OCI-LY1 (cell line): ENCODE measurements around the gene SDK1.

ENCODE experiments used
- CTCF ChIP-seq: fragments of 200-600 bp; sonication (generic), shearing (Covaris generic); IDR thresholded peaks from 2 replicates; pipeline ENCODE4 v1.5.1; 2017; ENCODE audit warnings: mild to moderate bottlenecking, antibody characterized with exemption, low read length, moderate library complexity, mixed read lengths
- EZH2 ChIP-seq: fragments of 200-600 bp; sonication (generic), shearing (Covaris generic); IDR thresholded peaks from 2 replicates; pipeline ENCODE4 v1.8.0; 2017; ENCODE audit warnings: borderline replicate concordance, mixed run types, mild to moderate bottlenecking, antibody characterized with exemption, low read length, moderate library complexity, mixed read lengths

DNA sequence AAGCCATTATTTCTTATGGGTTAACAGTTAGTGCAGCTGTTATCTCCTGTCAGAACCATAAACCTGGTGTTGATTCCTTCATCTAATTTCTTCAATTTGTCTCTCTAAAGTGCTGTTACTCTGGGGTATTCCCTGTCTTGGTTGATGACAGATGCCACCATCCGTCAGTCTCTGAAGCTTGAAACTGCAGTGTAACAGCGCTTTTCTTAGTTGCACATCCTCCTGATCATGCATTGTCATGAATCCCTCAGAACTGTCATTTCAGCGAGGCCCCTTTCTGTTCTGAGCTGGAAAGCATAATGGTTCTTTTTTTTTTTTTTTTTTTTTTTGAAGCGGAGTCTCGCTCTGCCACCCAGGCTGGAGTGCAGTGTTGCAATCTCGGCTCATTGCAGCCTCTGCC lies 193.9 kb downstream of the SDK1 start:
- TF ChIP-seq EZH2 = no peak
- TF ChIP-seq CTCF = no peak
